Fibroblast of mammary gland (primary cell): ENCODE data around the gene DSCAML1.

Experiments used
- DNase-seq: peaks from one replicate; pipeline ENCODE4 v3.0.0-alpha.2; 2010; ENCODE audit warnings: low read depth
- H3K4me3 ChIP-seq: 2 replicates; pipeline ENCODE4 v1.5.1; 2011; ENCODE audit warnings: low read depth, mild to moderate bottlenecking, low read length, moderate library complexity; ENCODE audit not compliant: control insufficient read depth
- TF ChIP-seq, protein P1 (sequence below): conservative IDR thresholded peaks from 2 replicates; pipeline ENCODE4 v1.5.1; 2011; ENCODE audit warnings: low read depth, low read length, inconsistent platforms; ENCODE audit not compliant: control insufficient read depth, insufficient read depth

DSCAML1 gene

GRCh38 chr11:117607449-117607848 lies 189.6 kb downstream of the DSCAML1 start:
- TF ChIP-seq, protein P1, sequence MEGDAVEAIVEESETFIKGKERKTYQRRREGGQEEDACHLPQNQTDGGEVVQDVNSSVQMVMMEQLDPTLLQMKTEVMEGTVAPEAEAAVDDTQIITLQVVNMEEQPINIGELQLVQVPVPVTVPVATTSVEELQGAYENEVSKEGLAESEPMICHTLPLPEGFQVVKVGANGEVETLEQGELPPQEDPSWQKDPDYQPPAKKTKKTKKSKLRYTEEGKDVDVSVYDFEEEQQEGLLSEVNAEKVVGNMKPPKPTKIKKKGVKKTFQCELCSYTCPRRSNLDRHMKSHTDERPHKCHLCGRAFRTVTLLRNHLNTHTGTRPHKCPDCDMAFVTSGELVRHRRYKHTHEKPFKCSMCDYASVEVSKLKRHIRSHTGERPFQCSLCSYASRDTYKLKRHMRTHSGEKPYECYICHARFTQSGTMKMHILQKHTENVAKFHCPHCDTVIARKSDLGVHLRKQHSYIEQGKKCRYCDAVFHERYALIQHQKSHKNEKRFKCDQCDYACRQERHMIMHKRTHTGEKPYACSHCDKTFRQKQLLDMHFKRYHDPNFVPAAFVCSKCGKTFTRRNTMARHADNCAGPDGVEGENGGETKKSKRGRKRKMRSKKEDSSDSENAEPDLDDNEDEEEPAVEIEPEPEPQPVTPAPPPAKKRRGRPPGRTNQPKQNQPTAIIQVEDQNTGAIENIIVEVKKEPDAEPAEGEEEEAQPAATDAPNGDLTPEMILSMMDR = no peak
- H3K4me3 ChIP-seq = no peak overlapping the region
- no peak for DNase-seq

GRCh38 chr11:117606790-117607189 lies 190.2 kb downstream of the DSCAML1 start:
- TF ChIP-seq, protein P1 = no peak
- H3K4me3 ChIP-seq = no peak overlapping the region
- DNase-seq = no peak

- H3K4me3 ChIP-seq = no peak overlapping the region
- DNase-seq = no peak
- TF ChIP-seq, protein P1 = no peak
Observed at GRCh38 chr11:117606211-117606610, 190.8 kb downstream of the DSCAML1 start.

GRCh38 chr11:117605331-117605730 lies 191.7 kb downstream of the DSCAML1 start:
- no peak overlapping the region for H3K4me3 ChIP-seq
- TF ChIP-seq, protein P1 = no peak
- no peak for DNase-seq

DNA sequence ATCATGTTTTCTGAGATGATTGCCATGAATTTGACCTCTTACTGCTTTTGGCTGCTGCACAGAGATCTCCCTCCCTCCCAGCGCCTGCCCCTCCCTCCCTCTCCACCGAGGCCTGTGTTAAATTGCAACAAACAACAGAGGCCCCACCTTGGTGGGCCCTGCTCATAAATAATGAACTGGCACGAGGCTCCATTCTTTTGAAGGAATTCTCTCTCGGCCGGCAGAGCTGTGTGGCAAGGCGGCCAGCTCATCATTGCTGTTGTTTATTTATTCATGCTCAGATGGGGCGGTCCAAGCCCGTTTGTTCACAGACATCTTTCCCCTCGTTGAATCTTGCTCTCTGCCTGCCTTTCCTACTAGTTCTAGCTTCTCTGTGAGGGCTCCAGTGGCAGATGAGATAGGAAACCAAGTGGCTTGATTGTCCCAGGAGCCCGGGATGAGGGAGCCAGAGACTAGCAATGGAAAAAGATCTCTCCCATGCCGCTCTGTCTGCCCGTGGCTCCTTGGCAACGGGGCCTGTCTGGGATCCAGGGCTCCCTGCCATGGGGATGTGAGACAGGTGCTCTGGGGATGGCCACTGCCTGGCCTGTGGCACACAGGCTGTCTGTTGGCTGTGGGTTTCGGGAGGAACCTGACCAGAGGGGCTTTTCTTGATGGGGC lies 192.6 kb downstream of the DSCAML1 start:
- TF ChIP-seq, protein P1 = no peak
- no peak for DNase-seq
- H3K4me3 ChIP-seq = no peak overlapping the region

GRCh38 chr11:117603932-117604331 lies 193.1 kb downstream of the DSCAML1 start:
- DNase-seq = no peak
- H3K4me3 ChIP-seq = no peak overlapping the region
- TF ChIP-seq, protein P1 = no peak

DNA sequence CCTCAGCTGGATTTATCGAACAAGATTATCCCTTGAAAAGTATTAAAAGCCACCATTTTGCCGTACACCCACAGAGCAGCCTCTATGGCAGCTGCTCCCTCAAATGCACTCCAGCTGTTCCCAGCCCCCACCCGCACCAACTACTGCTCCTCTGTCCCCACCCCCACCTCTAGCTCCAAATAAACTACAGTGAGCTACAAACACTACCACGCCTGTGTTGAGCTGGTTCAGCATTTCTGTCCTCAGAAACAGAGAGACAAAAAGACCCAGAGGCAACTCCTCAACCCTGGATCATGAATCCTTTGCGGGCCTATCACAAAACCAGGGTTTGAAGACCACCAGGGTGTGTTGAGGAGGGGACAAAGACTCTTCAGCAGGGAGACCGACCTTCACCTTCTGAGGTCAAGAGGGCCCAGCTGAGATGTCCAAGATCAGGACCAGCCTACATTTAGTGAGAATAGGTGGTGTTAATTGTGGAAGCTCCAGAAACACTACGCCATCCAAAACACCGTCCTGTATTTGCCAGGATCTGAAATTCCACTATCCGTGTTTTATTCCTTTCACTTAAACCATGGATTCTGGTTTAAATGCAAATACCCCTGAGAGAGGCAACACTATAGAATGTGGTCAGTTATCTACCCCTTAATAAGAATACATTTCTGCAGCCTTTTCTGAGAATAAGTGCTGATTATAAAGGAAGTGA lies 195.9 kb downstream of the DSCAML1 start:
- no peak for DNase-seq
- TF ChIP-seq, protein P1 = no peak
- no peak overlapping the region for H3K4me3 ChIP-seq
